ENCODE results near the gene PKHD1.
A peak's percentile ranks its signal among the peaks of the same experiment; 100 is the strongest.
"Not testable (repeated sequence)": the region's sequence is repeated elsewhere in the genome, so short reads cannot be mapped to it uniquely, and the experiment has no call there.

Gene PKHD1

DNA sequence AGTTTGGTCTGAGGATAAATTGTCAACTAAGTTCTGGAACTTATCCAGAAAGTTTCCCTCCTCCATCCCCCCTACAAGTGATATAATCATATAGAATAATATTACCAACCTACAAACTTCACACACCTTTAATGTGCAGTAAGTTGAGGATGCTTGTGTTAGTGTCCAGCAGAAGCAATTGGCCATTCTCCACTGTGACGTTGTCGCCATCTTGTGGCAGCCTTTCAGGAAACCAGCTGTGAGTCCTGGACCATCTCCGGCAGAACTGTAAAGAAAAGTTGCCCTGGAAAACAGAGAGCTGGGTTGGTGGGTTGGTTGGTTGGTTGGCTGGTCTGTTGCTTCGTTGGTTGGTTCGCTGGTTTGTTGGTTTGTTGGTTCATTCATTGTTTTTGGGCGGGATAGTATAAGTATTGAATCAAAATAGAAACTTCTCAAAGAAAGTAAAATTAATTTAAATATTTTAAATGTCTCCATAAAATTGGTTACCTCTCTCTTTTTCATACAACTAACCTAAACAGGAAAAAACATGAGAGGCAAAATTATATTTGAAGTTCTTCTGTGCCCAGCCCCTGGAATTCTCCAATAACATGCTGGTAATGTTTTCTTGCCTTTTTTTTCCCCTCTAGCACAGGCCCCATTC, 127.5 kb downstream of the PKHD1 start:
- in situ Hi-C loops (cut with MboI; ENCODE audit: low pct_unique_long_range_greater_than_20kb, low sequenced_read_pairs) = loop anchor here (25.0 kb wide), 1 partner anchor 98 kb away; no protein-coding TSS in a partner anchor
- peak; percentile 67 for DNase-seq

DNA sequence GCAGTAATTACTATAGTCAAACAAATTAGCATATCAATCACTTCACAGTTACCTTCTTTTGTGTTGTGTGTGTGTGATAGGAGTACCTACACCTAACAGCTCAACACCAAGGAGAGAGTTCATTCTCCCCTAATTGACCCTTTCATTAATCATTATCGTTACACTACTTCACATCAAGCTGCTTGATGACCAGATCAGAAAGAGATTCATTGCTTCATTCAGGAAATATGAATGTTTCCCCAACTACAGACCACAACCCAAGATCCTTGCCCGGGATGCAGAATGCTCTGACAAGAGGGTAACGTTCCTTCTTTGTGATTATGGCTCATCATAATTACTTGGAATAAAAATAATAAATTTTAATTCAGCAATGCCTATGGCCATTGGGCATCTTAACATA, 132.7 kb downstream of the PKHD1 start:
- DNase-seq = no peak
- in situ Hi-C loops (cut with MboI; ENCODE audit: low pct_unique_long_range_greater_than_20kb, low sequenced_read_pairs) = loop anchor here (25.0 kb wide), 1 partner anchor 92 kb away; no protein-coding TSS in a partner anchor

DNA sequence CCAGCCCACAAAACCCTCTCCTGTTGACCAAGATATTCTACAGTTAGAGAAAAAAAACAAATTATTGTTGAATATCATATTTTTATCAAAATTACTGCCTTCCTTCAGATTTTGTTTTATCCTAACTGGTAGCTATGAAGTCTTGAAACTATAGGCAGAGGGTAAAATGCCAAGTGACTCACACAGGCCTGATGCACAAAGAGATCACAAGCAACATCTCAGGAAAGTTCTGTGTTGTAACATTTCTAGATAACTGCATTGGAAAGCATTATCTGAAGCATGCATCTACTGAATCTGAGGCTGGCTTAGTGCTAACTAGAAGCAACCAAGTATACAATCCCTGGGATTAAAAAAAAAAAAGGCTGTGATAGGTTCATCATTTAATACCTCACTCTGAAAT, 134.2 kb downstream of the PKHD1 start:
- DNase-seq = no peak
- in situ Hi-C loops (cut with MboI; ENCODE audit: low pct_unique_long_range_greater_than_20kb, low sequenced_read_pairs) = loop anchor here (25.0 kb wide), 1 partner anchor 91 kb away; no protein-coding TSS in a partner anchor

DNA sequence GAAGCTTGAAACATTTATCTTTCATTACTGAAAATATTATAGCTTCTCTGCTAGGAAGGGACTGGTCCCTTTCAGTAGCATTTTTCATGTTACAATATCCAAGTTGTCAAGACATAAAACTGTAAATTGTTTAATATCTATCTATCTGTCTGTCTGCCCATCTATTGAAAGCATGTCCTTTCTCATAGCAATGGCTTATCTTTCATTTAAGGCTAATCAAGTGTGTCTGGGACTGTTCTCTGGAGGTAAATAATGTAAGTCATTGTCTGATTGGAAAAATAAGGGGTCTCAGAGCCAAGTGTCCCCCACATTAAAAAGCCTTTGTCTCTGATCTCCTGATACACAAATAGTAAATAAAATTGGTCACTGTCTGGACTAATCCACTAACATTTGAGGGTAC, 135.5 kb downstream of the PKHD1 start:
- DNase-seq = no peak
- in situ Hi-C loops (cut with MboI; ENCODE audit: low pct_unique_long_range_greater_than_20kb, low sequenced_read_pairs) = loop anchor here (25.0 kb wide), 1 partner anchor 90 kb away; no protein-coding TSS in a partner anchor

DNA sequence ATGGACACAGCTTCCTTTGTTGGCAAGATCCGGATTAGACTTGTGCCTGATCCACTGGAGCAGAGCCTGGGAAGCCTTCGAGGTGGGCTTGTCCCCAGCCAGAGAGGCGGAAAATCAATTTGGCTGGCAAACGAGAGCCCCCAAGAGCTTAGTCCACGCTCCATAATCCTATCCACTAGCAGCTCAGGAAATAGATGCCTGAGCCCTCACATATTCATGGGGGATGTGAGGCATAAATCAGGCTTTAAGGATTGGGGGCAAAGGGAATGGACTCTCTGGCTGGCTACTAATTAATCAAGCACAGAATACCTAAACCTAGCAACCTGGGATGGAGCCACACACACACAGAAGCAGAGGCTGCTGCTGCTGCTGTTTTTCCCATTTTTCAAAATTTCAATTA, 137.9 kb downstream of the PKHD1 start:
- in situ Hi-C loops (cut with MboI; ENCODE audit: low pct_unique_long_range_greater_than_20kb, low sequenced_read_pairs) = no loop called here
- no peak for DNase-seq

DNA sequence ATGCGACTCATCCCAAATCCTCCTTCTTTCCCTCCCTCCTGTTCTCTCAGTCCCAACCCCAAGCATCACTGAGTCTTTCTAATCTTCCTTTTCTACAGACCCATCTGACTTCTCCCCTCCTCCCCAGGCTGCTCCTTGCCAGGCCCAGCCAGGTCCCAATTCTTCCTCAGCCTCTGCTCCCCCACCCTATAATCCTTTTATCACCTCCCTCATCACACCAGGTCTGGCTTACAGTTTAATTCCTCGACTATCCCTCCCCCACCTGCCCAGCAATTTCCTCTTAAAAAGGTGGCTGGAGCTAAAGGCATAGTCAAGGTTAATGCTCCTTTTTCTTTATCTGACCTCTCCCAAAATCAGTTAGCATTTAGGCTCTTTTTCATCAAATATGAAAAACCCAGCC, 147.7 kb downstream of the PKHD1 start:
- DNase-seq; in situ Hi-C loops (cut with MboI; ENCODE audit: low pct_unique_long_range_greater_than_20kb, low sequenced_read_pairs): not testable (repeated sequence)

DNA sequence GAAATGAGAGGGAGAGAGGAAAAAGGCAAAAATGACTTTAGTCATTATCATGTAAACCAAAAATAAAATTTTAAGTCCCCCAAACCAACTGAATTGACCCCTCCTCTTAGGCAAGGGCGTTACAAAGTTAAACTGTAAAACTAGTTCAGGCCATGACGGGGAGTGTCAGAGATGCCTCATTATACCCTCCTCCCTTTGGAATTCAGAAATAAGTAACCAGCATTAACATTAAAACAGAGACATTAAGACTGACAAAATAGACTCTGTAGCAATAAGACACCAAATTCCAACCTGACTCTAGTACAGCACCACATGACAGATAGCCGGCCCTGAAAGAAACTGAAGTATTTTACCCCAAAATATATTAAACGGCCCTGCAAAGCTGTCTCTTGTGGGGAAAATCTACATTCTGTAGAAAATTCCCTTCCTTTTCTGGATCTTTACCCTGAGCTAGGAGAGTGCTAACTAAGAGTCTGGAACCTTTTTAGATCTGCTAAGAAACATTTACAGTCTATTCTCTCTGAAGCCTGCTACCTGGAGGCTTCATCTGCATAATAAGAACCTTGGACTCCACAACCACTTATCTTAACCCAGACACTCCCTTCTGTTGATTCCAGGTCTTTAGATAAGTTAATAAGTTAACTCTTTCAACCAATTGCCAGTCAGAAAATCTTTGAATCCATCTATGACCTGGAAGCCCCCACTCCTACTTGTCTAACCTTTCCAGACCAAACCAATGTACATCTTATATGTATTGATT, 150.7 kb downstream of the PKHD1 start:
- no peak for DNase-seq
- in situ Hi-C loops (cut with MboI; ENCODE audit: low pct_unique_long_range_greater_than_20kb, low sequenced_read_pairs) = no loop called here

DNA sequence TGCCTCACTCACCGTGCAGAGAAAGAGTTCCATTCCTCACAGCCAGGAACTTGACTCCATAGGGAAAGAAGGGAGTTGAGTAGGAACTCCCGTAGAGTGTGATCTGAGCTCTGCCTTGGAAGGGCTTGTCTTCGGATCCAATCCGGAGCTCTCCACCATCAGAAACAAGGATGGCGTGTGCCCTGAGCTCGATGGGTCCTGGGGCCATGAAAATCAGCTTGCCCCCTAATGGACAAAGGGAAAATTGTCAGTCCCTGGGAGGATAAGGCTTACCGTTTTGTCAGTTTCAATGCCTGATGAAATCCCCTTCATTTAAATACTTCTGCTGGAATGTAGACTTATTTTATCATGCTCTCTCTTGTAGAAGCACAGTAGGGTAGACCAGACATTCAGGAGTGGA, 153.3 kb downstream of the PKHD1 start:
- DNase-seq = peak; percentile 24
- in situ Hi-C loops (cut with MboI; ENCODE audit: low pct_unique_long_range_greater_than_20kb, low sequenced_read_pairs) = no loop called here

DNA sequence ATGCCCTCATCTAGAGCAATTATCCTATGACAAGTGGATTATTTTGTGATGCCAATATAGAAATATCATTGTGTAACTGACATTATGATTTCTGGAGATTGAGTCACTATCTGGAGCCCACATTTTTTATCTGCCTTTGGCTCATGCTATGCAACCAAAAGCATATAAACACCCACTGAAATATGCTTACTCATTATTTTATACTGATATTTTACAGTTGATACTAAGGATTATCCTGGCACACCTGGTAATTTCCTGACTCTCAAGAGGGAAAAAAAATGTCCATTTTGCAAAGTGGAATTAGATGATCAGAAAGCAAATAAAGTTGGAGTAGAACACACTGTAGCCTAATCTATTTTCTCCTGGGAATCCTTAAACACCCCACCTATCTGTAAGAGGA, 154.5 kb downstream of the PKHD1 start:
- in situ Hi-C loops (cut with MboI; ENCODE audit: low pct_unique_long_range_greater_than_20kb, low sequenced_read_pairs) = no loop called here
- DNase-seq = no peak

DNA sequence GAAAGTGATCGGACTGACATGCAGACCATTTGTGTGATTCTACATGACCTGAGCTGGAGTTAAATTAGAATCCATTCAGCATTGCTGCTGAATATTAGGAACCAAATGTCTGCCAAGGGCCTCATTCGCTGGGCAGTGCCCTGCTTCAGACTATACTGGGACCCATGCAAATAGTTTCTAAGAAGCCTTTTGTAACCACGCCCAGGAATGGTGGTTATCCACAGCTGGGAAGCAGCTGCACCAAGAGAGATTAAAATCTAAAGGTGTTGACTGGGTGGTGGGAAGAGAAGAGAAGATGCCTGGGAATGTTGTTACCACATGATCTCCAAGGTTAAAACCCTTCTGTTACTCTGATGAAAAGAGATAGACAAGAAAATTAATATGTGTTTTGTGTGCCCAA, 156.8 kb downstream of the PKHD1 start:
- in situ Hi-C loops (cut with MboI; ENCODE audit: low pct_unique_long_range_greater_than_20kb, low sequenced_read_pairs) = no loop called here
- DNase-seq = no peak

DNA sequence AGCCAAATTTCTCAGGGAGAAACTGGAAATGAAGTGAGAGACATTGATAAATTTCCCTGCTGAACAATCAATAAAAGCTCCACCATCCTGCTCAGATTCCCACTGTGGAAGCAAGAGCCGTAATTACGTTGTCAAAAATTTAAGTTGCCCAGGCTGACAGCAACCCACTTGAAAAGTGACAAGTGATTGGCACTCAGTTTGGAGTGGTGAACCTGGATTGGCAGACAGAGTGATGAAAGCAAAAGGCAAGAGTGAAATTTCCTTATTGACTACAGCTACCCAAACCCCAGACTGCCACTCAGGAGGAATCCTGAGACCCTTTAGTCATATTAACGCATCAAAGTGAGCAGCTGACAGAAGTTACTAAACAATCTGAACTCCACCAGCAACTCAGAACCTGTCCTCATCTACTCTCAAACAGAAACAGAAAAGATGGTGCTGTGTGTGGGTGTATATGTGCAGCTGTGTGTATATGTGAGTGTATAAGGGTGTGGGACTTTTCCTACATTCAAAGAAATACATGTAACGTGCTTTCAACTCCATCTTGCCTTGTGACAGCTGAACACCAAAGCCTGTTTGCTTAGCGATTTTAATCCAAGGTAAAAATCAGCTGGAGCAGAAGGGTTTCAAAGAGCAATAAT, 157.4 kb downstream of the PKHD1 start:
- in situ Hi-C loops (cut with MboI; ENCODE audit: low pct_unique_long_range_greater_than_20kb, low sequenced_read_pairs) = no loop called here

DNA sequence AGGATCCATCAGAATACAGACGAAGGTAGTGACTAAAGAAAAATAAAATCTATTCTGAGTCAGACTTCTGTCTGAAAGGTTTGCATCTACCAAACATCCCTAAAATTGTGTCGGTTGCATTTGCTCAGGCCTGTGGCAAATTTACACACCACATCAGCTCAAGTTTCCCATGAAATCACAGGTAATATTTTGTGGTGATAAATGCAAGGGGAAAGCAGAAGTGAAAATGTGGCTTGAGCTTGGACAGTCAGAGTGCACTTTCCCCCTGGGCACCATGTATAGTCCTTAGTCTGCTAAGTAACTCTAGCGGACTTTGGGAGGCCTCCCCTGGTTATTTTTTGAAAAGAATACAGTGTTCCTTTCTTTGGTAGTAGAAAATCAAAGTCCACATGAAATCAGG, 159.1 kb downstream of the PKHD1 start:
- in situ Hi-C loops (cut with MboI; ENCODE audit: low pct_unique_long_range_greater_than_20kb, low sequenced_read_pairs) = no loop called here
- DNase-seq = no peak

More for the DNA sequence above, 157.4 kb downstream of the PKHD1 start:
- no peak for DNase-seq

DNA sequence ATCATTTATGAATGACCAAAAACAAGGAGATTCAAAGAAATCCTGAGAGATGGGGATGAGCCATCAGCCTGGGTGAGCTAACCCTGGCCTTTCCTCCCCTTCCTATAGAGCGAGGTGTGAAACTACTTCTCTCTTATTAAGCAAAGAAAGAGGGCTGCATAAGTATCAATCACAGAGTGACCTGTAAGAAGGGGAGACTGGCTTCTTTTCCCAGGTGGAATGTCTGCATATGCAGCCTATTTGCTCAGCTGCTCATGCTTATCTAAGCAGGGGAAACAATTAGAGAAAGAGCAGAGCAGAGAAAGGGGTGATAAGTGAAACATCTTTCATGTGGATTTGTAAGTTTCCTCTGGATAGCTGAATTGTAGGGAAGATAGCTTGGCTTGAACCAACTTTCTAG, 160.0 kb downstream of the PKHD1 start:
- no peak for DNase-seq
- in situ Hi-C loops (cut with MboI; ENCODE audit: low pct_unique_long_range_greater_than_20kb, low sequenced_read_pairs) = no loop called here

DNA sequence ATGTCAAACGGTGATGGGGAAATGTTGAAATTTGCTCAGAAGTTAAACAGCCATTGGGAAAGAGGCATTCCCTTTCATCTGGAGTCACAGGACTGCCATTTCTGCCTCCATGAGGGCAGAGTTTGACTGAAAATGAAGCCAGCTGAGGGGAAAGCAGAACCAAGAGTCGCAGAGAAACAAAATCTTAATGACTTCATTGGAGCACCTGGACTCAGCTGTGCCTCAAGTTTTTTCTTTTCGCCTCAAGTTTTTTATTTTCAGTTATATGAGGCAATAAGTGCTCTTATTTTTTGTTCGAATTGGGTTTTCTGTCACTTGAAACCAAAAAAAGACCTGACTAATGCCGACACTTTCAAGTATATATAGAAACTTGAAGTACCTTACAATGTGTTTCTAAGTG, 161.3 kb downstream of the PKHD1 start:
- in situ Hi-C loops (cut with MboI; ENCODE audit: low pct_unique_long_range_greater_than_20kb, low sequenced_read_pairs) = no loop called here

DNA sequence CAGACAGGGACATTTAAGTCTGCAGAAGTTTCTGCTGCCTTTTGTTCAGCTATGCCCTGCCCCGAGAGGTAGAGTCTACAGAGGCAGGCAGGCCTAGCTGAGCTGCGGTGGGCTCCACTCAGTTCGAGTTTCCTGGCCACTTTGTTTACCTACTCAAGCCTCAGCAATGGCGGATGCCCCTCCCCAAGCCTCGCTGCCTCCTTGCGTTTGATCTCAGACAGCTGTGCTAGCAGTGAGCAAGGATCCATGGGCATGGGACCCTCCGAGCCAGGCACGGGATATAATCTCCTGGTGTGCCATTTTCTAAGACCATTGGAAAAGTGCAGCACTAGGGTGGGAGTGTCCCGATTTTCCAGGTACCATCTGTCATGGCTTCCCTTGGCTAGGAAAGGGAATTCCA, 164.9 kb downstream of the PKHD1 start:
- DNase-seq; in situ Hi-C loops (cut with MboI; ENCODE audit: low pct_unique_long_range_greater_than_20kb, low sequenced_read_pairs): not testable (repeated sequence)

More for the DNA sequence above, 161.3 kb downstream of the PKHD1 start:
- no peak for DNase-seq

DNA sequence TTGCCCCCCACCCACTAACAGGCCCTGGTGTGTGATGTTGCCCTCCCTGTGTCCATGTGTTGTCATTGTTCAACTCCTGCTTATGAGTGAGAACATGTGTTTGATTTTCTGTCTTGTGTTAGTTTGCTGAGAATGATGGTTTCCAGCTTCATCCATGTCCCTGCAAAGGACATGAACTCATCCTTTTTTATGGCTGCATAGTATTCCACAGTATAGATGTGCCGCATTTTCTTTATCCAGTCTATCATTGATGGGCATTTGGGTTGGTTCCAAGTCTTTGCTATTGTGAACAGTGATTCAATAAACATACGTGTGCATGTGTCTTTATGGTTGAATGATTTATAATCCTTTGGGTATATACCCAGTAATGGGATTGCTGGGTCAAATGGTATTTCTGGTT, 169.1 kb downstream of the PKHD1 start:
- DNase-seq; in situ Hi-C loops (cut with MboI; ENCODE audit: low pct_unique_long_range_greater_than_20kb, low sequenced_read_pairs): not testable (repeated sequence)

DNA sequence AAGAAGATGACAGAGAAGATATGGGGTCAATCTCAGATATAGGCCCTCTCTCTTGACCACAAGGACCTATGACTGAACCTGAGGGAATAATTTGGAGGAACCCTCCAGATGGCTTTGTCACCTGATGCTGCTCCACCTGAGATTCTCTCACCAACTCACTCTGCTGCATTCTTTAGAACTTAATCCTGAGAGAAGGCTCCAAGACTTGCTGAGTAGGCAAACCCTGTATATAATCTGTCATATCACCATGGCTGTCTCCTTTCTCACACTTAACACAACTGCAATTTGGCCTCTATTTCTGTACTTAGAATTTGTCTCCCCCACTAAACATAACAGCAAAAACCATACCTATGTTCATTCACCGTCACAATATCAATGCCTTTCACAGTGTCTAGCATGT, 172.3 kb downstream of the PKHD1 start:
- in situ Hi-C loops (cut with MboI; ENCODE audit: low pct_unique_long_range_greater_than_20kb, low sequenced_read_pairs) = no loop called here
- no peak for DNase-seq

DNA sequence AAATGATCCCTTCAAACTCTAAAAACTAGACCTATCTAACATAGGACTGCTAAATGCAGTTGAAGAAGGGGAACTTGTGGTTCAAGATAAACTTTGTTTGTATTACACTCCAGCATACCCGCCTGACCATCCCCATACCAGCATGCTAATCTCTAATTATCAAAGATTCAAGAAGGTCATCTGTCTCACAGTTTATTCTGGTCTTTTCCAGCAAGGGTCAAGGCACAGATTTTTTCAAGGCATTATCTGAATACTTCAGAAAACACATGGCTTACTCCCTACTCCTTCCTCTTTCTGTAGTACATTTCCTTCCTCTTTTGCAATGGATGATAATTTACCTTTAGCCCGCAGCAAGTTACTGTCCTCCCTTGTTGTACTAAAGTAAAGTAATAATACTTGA, 174.1 kb downstream of the PKHD1 start:
- in situ Hi-C loops (cut with MboI; ENCODE audit: low pct_unique_long_range_greater_than_20kb, low sequenced_read_pairs) = no loop called here
- DNase-seq = peak; percentile 92

DNA sequence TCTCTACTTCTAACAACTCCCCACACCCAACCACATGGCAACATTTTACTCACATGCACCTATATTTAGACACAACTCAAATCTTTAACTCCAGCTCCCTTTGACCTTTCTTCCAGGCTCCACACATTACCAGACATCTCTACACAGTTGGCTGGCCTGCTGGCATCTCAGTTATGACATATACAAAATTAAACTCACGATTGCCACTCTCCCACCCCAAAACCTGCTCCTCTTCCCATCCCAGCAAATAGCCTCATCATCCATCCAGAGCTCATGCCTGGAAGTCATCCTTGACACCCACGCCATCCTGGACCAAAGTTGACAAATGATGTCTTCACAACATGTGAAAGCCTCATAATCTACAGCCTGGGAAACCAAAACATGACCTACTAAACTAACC, 176.6 kb downstream of the PKHD1 start:
- in situ Hi-C loops (cut with MboI; ENCODE audit: low pct_unique_long_range_greater_than_20kb, low sequenced_read_pairs) = no loop called here
- no peak for DNase-seq

DNA sequence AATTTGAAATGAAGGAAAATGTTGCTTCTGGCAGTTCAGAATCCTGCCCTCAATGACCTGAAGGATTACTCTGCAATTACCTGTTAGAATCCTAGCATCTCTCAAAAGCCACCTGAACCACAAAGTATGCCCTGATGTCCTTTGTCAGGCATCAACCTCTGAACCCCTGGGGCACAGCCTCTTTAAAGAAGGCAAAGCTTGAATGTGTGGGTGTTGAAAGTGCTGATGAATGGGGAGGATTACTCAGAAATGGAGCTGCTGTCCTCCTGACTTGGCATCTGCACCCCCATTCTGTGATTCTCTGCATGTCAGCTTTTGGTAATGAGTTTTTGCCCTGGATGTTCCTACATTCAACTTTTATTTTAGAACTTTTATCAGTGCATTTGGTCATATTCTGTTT, 179.2 kb downstream of the PKHD1 start:
- DNase-seq = no peak
- in situ Hi-C loops (cut with MboI; ENCODE audit: low pct_unique_long_range_greater_than_20kb, low sequenced_read_pairs) = no loop called here

All from KBM-7 (cell line).